ENCODE results near the gene NEDD4.
"Not testable (repeated sequence)": the region's sequence is repeated elsewhere in the genome, so short reads cannot be mapped to it uniquely, and the experiment has no call there.

The NEDD4 gene

GRCh38 chr15:55786341-55786740 lies 207.1 kb downstream of the NEDD4 start:
- no peak for DNase-seq (ENCODE audit: low read depth in 1 of 2, low spot score in 1 of 2)

DNA sequence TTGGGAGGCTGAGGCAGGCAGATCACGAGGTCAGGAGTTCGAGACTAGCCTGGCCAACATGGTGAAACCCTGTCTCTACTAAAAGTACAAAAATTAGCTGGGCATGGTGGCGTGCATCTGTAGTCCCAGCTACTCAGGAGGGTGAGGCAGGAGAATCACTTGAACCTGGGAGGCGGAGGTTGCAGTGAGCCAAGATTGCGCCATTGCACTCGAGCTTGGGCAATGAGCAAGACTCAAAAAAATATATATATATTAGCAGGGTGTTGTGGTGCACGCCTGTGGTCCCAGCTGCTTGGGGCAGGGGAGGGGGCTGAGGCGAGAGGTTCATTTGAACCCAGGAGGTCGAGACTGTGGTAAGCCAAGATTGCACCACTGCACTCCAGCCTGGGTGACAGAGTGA lies 207.8 kb downstream of the NEDD4 start:
- DNase-seq (ENCODE audit: low read depth in 1 of 2, low spot score in 1 of 2), result not testable (repeated sequence)

DNA sequence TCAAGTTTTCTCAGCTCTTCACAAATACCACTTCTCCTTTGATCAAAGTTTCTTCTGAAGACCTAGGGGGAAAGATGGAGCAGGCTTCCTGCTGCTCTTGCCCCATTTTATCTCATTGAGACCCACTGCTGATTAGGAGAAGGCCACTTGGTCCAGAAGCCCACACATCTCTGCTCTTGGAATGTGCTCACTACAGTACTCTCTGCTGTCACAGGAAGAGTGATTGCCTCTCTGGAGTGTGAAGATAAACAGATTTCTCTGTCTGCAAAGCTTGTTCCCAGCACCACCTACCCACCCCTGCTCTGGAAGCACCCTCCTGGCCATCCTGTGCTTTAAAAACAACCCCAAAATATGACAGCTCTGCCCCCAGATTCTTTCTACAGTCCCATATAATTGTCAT lies 209.1 kb downstream of the NEDD4 start:
- no peak for DNase-seq (ENCODE audit: low read depth in 1 of 2, low spot score in 1 of 2)

- no peak for DNase-seq (ENCODE audit: low read depth in 1 of 2, low spot score in 1 of 2)
These were observed 210.5 kb downstream of the NEDD4 start for GRCh38 chr15:55782901-55783300.

DNA sequence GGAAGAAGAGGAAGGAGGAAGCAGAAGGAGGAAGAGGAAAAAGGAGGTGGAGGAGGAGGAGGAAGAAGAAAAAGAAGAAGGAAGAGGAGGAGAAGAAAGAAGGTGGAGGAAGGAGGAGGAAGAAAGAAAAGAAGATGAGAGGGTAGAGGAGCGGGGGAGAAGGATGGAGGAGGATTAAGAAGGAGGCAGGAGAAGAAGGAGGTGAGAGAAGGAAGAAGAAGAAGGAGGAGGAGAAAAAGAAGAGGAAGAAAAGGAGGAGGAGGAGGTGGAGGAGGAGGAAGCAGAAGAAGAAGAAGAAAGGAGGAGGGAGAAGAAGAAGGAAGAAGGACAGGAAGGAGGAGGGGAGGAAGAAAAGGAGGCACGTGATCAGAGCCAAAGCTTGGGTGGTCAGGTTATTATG lies 213.1 kb downstream of the NEDD4 start:
- DNase-seq (ENCODE audit: low read depth in 1 of 2, low spot score in 1 of 2), result no peak

GRCh38 chr15:55778932-55779331 lies 214.5 kb downstream of the NEDD4 start:
- DNase-seq (ENCODE audit: low read depth in 1 of 2, low spot score in 1 of 2), result no peak

Data from stimulated activated CD4-positive, alpha-beta T cell treated with anti-CD3 and anti-CD28 coated beads, Interleukin-15, amount 100 ng/mL, for 1 hour (primary cell).